ENCODE data around the gene CDX1.

DNA sequence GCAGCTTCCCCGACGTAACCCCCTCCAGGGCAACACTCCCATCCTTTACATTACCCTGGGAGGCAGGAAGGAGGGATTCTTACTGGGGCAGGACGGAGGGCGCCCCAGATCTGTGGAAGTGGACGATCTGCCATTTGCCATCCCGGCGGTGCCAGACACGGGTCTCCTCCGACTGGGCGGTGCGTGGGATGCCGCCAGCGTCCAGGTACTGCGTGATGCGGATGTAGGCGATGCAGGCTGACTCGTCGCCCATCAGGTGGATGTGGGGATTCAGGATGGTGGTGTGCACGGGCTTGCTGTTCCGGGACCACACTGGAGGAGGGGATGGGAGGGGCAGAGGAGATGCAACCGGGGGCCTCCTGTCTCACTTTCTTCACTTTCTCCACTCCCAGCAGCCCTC, 56.3 kb downstream of the CDX1 start:
- TF ChIP-seq, protein P1, sequence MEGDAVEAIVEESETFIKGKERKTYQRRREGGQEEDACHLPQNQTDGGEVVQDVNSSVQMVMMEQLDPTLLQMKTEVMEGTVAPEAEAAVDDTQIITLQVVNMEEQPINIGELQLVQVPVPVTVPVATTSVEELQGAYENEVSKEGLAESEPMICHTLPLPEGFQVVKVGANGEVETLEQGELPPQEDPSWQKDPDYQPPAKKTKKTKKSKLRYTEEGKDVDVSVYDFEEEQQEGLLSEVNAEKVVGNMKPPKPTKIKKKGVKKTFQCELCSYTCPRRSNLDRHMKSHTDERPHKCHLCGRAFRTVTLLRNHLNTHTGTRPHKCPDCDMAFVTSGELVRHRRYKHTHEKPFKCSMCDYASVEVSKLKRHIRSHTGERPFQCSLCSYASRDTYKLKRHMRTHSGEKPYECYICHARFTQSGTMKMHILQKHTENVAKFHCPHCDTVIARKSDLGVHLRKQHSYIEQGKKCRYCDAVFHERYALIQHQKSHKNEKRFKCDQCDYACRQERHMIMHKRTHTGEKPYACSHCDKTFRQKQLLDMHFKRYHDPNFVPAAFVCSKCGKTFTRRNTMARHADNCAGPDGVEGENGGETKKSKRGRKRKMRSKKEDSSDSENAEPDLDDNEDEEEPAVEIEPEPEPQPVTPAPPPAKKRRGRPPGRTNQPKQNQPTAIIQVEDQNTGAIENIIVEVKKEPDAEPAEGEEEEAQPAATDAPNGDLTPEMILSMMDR (IDR thresholded peaks at IDR 0.05), result no peak
- TF ChIP-seq EZH2 (IDR thresholded peaks at IDR 0.05) (no peak), EZH2phosphoT487 (IDR thresholded peaks at IDR 0.05) (no peak)

Data from neural progenitor cell (in vitro differentiated cells).